K562 treated with DMSO at 1 percent for 12 hours (cell line): ENCODE data around the gene DNAH7. TPM values are rescaled to one million over a fixed set of nuclear protein-coding genes. Genes with fewer than 3 reads are reported as not detected.

Source experiments
- total RNA-seq: library from RNA; unstranded; fragments of 300-600 nt; gene quantifications from 2 replicates; pipeline ENCODE4 v1.2.3, GENCODE V29; 2022; ENCODE audit not compliant: insufficient read depth

The DNAH7 gene
- total RNA-seq: 0.04 TPM in 1 of 2 replicates, not detected in the other

GRCh38 chr2:196068271-196069209 is at the start of gene DNAH7:
Gene DNAH7, minus strand, starts transcription at chr2:196068837. Its CDS starts 126 bp downstream, at chr2:196068711.

Other genes starting within 250 kb of the DNAH7 start
- 2.7 and 10.6 TPM in 2 replicates for gene STK17B, start 102.7 kb upstream of the DNAH7 start, total RNA-seq